KMS-11 (cell line): Measurements from ENCODE around the gene ESPNL.

Source experiments
- H2AFZ ChIP-seq: fragments of 200-600 bp; sonication (generic); 2 replicates; pipeline ENCODE4 v1.6.1; 2016; ENCODE audit warnings: antibody characterized with exemption, mixed run types, low read depth
- H3K27ac ChIP-seq: fragments of 200-600 bp; sonication (generic); 2 replicates; pipeline ENCODE4 v1.6.1; 2016; ENCODE audit warnings: mild to moderate bottlenecking, mixed run types
- H3K27me3 ChIP-seq: fragments of 200-600 bp; sonication (generic); 2 replicates; pipeline ENCODE4 v1.6.1; 2017; ENCODE audit warnings: mild to moderate bottlenecking, low read depth, mixed run types, moderate library complexity; ENCODE audit not compliant: insufficient read depth
- H3K36me3 ChIP-seq: fragments of 200-600 bp; sonication (generic); 2 replicates; pipeline ENCODE4 v1.6.1; 2017; ENCODE audit warnings: mild to moderate bottlenecking, mixed run types; ENCODE audit not compliant: insufficient read depth
- H3K4me1 ChIP-seq: fragments of 200-600 bp; sonication (generic); 2 replicates; pipeline ENCODE4 v1.6.1; 2016; ENCODE audit warnings: mild to moderate bottlenecking, low read depth, mixed run types; ENCODE audit not compliant: poor library complexity, severe bottlenecking
- H3K4me2 ChIP-seq: fragments of 200-600 bp; sonication (generic); 2 replicates; pipeline ENCODE4 v1.7.0; 2016; ENCODE audit warnings: mild to moderate bottlenecking, mixed run types
- H3K4me3 ChIP-seq: fragments of 200-600 bp; sonication (generic); IDR thresholded peaks from 2 replicates; pipeline ENCODE4 v1.6.1; 2017; ENCODE audit warnings: low read depth, low read length, mixed read lengths; ENCODE audit not compliant: insufficient read depth
- H3K79me2 ChIP-seq: fragments of 200-600 bp; sonication (generic); 2 replicates; pipeline ENCODE4 v1.6.1; 2016; ENCODE audit warnings: low read depth, mixed run types; ENCODE audit not compliant: insufficient read depth
- H3K9ac ChIP-seq: fragments of 200-600 bp; sonication (generic); 2 replicates; pipeline ENCODE4 v1.6.1; 2016; ENCODE audit warnings: mild to moderate bottlenecking, mixed run types
- H4K20me1 ChIP-seq: fragments of 200-600 bp; sonication (generic); 2 replicates; pipeline ENCODE4 v1.6.1; 2016; ENCODE audit warnings: mild to moderate bottlenecking, mixed run types; ENCODE audit not compliant: insufficient read depth
- TF ChIP-seq, protein P1 (sequence below): fragments of 200-600 bp; sonication (generic); conservative IDR thresholded peaks from 2 replicates; pipeline ENCODE4 v1.6.1; 2017; ENCODE audit warnings: low read depth, mild to moderate bottlenecking, antibody characterized with exemption, low read length, moderate library complexity, mixed read lengths

The ESPNL gene

DNA sequence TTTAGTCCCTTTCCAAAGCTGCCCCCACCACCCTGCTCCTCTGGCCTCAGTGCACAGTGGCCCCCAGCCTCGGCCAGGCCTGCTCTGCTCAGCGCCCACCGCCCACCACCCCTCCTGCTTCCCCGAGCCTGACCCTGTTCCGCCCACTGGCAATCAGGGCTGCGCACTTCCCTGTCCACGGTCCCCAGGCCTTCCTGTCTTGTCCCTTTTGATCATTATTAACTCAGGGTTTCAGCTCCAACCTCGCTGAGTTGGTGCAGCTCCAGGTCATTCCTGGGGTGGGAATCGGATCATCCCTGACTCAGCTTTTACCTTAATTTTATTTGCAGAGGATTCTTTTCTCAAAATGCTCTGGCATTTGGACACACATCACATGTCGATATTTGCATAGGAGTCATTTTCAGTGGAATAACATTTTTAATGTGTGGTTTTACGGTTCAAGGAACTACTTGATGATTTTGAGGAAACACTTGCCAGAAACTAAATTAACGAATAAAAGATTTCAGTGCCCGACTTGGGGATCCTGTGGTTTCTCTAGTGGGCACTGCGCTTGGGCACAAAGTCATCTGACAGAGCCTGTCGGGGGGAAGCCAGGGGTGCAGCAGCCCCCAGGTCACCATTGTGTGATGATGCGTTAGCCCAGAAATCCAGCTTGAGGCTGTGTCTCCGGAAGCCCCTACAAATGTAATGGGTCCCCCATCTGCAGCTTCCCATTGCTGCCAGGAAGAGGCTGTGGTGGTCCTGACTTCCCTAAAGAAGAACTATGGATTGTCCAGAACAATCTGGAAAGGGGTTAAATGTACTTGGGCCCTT is 1.0 kb upstream of the ESPNL start:
- Histone ChIP-seq H2AFZ (no peak overlapping the region), H3K79me2 (no peaks in the 10 kb centered on the region), H3K36me3 (no peaks in the 10 kb centered on the region), H3K4me2 (no peak overlapping the region), H3K4me3 (no peak overlapping the region), H3K27ac (no peak overlapping the region), H3K4me1 (no peaks in the 10 kb centered on the region), H3K27me3 (no peaks in the 10 kb centered on the region), H3K9ac (no peak overlapping the region), H4K20me1 (no peaks in the 10 kb centered on the region)
- TF ChIP-seq, protein P1, sequence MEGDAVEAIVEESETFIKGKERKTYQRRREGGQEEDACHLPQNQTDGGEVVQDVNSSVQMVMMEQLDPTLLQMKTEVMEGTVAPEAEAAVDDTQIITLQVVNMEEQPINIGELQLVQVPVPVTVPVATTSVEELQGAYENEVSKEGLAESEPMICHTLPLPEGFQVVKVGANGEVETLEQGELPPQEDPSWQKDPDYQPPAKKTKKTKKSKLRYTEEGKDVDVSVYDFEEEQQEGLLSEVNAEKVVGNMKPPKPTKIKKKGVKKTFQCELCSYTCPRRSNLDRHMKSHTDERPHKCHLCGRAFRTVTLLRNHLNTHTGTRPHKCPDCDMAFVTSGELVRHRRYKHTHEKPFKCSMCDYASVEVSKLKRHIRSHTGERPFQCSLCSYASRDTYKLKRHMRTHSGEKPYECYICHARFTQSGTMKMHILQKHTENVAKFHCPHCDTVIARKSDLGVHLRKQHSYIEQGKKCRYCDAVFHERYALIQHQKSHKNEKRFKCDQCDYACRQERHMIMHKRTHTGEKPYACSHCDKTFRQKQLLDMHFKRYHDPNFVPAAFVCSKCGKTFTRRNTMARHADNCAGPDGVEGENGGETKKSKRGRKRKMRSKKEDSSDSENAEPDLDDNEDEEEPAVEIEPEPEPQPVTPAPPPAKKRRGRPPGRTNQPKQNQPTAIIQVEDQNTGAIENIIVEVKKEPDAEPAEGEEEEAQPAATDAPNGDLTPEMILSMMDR, result no peak

- H3K27ac ChIP-seq, result no peak overlapping the region
- no peaks in the 10 kb centered on the region for H3K79me2 ChIP-seq
- no peak overlapping the region for H3K4me2 ChIP-seq
- no peaks in the 10 kb centered on the region for H3K27me3 ChIP-seq
- no peaks in the 10 kb centered on the region for H3K36me3 ChIP-seq
- no peak overlapping the region for H3K9ac ChIP-seq
- no peaks in the 10 kb centered on the region for H4K20me1 ChIP-seq
- H3K4me1 ChIP-seq, result no peaks in the 10 kb centered on the region
- H2AFZ ChIP-seq, result no peak overlapping the region
- TF ChIP-seq, protein P1, result no peak
- H3K4me3 ChIP-seq, result no peak overlapping the region
These were observed 459 bp upstream of the ESPNL start for GRCh38 chr2:238099714-238100048.

- no peaks in the 10 kb centered on the region for H3K79me2 ChIP-seq
- no peaks in the 10 kb centered on the region for H3K4me1 ChIP-seq
- H3K36me3 ChIP-seq, result no peaks in the 10 kb centered on the region
- no peak overlapping the region for H3K4me3 ChIP-seq
- H2AFZ ChIP-seq, result no peak overlapping the region
- no peak overlapping the region for H3K4me2 ChIP-seq
- H3K27me3 ChIP-seq, result no peaks in the 10 kb centered on the region
- H3K27ac ChIP-seq, result no peak overlapping the region
- no peak overlapping the region for H3K9ac ChIP-seq
- TF ChIP-seq, protein P1, result no peak
- no peaks in the 10 kb centered on the region for H4K20me1 ChIP-seq
These were observed 956 bp downstream of the ESPNL start for GRCh38 chr2:238100821-238101771.

DNA sequence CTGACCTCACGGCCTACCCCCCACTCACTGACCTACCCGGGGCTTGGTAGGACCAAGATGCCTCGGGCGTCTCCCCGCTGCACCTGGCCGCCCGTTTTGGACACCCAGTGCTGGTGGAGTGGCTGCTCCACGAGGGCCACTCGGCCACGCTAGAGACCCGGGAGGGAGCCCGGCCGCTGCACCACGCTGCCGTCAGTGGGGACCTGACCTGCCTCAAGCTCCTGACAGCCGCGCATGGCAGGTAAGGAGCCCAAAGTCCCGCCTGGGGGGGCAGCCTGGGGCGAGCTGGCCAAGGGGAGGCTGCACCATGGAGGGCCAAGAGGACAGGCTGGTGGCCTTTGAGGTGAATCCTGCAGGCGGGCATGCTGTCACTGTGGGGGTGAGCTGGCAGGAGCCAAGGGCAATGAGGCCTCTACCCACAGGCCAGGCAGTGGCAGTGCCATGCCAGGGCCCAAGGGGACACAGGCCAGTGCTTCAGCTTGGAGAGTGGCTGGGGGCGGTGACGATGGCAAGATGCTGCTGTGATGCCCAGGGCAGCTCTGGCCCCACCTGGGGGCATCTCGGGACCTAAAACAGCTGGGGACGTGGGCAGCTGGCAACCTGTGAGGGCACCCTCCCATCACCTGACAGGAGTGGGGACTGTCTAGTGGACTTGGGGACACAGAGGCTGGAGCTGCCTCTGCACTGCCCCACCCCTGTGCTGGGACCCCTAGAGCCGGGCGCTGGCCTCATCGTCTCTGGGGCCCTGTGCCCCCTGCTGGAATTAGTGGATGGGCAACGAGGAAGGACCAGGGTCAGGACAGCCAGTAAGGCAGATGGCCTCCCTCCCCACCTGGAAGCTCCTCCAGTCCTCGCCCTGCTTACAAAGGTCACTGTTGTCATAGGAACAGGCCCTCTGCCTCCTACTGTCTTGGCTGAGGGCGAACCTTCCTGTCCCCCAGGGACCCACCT is 2.0 kb downstream of the ESPNL start:
- H3K27ac ChIP-seq, result no peak overlapping the region
- H3K79me2 ChIP-seq, result no peaks in the 10 kb centered on the region
- no peak overlapping the region for H2AFZ ChIP-seq
- no peaks in the 10 kb centered on the region for H3K27me3 ChIP-seq
- no peak overlapping the region for H3K4me2 ChIP-seq
- H4K20me1 ChIP-seq, result no peaks in the 10 kb centered on the region
- TF ChIP-seq, protein P1, result no peak
- H3K9ac ChIP-seq, result no peak overlapping the region
- no peaks in the 10 kb centered on the region for H3K4me1 ChIP-seq
- H3K4me3 ChIP-seq, result no peak overlapping the region
- no peaks in the 10 kb centered on the region for H3K36me3 ChIP-seq
